HG02623 (cell line): ENCODE measurements around the gene RXRA.
"Not testable (repeated sequence)": the region's sequence is repeated elsewhere in the genome, so short reads cannot be mapped to it uniquely, and the experiment has no call there.

Source experiments
- ATAC-seq: cut with Tn5 transposase; IDR thresholded peaks from one replicate; pipeline ENCODE4 v1.9.1; 2021; ENCODE audit warnings: moderate library complexity; ENCODE audit not compliant: unreplicated experiment

RXRA gene

GRCh38 chr9:134307674-134308638, 18.3 kb upstream of the RXRA start:
- ATAC-seq, result no peak

GRCh38 chr9:134308639-134309220, 17.5 kb upstream of the RXRA start:
- not testable (repeated sequence) for ATAC-seq

GRCh38 chr9:134313470-134313869, 12.8 kb upstream of the RXRA start:
- no peak for ATAC-seq

GRCh38 chr9:134314039-134314949, 12.0 kb upstream of the RXRA start:
- ATAC-seq, result no peak

GRCh38 chr9:134314950-134315715, 11.1 kb upstream of the RXRA start:
- ATAC-seq, result no peak

- ATAC-seq, result no peak
Observed at GRCh38 chr9:134315716-134316448, 10.4 kb upstream of the RXRA start.

- ATAC-seq, result no peak
Observed at GRCh38 chr9:134316449-134317160, 9.7 kb upstream of the RXRA start.

GRCh38 chr9:134317400-134317789, 8.9 kb upstream of the RXRA start:
- no peak for ATAC-seq

GRCh38 chr9:134317790-134318414, 8.4 kb upstream of the RXRA start:
- ATAC-seq, result no peak

- ATAC-seq, result no peak
Observed at GRCh38 chr9:134318481-134318891, 7.8 kb upstream of the RXRA start.

GRCh38 chr9:134318941-134319305, 7.3 kb upstream of the RXRA start:
- ATAC-seq, result no peak

GRCh38 chr9:134319306-134320125, 6.7 kb upstream of the RXRA start:
- ATAC-seq, result no peak

- no peak for ATAC-seq
Observed at GRCh38 chr9:134320126-134320867, 6.0 kb upstream of the RXRA start.

- ATAC-seq, result no peak
Observed at GRCh38 chr9:134320868-134321471, 5.3 kb upstream of the RXRA start.

- no peak for ATAC-seq
Observed at GRCh38 chr9:134321531-134321930, 4.7 kb upstream of the RXRA start.

- ATAC-seq, result no peak
Observed at GRCh38 chr9:134321946-134322741, 4.1 kb upstream of the RXRA start.
